Keratinocyte (primary cell): ENCODE data around the gene RNF207.

Experiments used
- EZH2 ChIP-seq: IDR thresholded peaks from one replicate; pipeline ENCODE4 v1.6.1; 2012; ENCODE audit warnings: inconsistent platforms, mild to moderate bottlenecking, low read length, moderate library complexity
- TF ChIP-seq, protein P1 (sequence below), 3 experiments: IDR thresholded peaks in 1 of 3; conservative IDR thresholded peaks in 1 of 3; optimal IDR thresholded peaks in 1 of 3; 2 replicates in 2 of 3; 3 replicates in 1 of 3; pipeline versions ENCODE3 to v1.5.1; 2011; ENCODE audit warnings: low read length in 3 of 3, mild to moderate bottlenecking in 3 of 3, moderate library complexity in 2 of 3, control low read depth in 1 of 3, inconsistent platforms in 1 of 3; ENCODE audit not compliant: insufficient read depth in 2 of 3; ENCODE audit errors: extremely low read depth in 1 of 3

DNA sequence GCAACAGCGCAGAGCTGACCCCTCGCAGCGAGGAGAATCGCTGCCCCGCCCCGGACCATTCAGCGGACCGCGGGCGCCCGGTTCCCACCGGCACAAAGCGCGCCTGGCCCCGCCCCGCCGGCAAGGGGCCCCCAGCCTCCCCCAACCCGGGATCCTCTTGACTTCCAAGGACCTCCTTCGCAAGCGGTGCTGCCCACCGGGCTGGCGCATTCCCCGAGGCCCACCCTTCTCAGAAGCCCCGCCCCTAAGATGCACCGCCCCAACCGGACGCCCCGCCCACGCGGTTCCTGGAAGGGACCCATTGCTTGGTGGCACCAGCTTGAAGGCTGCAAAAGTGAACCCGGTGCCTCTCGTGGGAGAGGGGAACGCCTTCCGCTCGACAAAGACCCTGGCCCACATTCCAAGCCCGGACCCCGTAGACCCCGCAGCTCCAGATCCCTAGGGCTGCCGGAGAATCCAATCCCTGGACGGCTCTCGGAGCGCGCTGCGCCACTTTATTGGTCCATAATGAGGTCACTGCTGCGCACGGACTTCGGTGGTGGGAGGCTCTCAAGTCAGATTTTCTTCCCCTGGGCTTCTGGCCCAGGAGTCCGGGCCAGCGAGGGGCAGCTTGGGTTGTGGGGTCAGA, 40.1 kb downstream of the RNF207 start:
- TF ChIP-seq, protein P1, sequence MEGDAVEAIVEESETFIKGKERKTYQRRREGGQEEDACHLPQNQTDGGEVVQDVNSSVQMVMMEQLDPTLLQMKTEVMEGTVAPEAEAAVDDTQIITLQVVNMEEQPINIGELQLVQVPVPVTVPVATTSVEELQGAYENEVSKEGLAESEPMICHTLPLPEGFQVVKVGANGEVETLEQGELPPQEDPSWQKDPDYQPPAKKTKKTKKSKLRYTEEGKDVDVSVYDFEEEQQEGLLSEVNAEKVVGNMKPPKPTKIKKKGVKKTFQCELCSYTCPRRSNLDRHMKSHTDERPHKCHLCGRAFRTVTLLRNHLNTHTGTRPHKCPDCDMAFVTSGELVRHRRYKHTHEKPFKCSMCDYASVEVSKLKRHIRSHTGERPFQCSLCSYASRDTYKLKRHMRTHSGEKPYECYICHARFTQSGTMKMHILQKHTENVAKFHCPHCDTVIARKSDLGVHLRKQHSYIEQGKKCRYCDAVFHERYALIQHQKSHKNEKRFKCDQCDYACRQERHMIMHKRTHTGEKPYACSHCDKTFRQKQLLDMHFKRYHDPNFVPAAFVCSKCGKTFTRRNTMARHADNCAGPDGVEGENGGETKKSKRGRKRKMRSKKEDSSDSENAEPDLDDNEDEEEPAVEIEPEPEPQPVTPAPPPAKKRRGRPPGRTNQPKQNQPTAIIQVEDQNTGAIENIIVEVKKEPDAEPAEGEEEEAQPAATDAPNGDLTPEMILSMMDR (optimal IDR thresholded peaks at IDR 0.05 in 1 of 3, IDR thresholded peaks at IDR 0.05 in 1 of 3, conservative IDR thresholded peaks at IDR 0.05 in 1 of 3; ENCODE audit: extremely low read depth in 1 of 3, insufficient read depth in 2 of 3, low read length in 3 of 3) = no peak
- peak; percentile 36 for TF ChIP-seq EZH2
